ENCODE results near the gene PIAS1. TPM values are rescaled to one million over a fixed set of nuclear protein-coding genes. Genes with fewer than 3 reads are reported as not detected.

The PIAS1 gene
- total and polyA plus RNA-seq, 11 donors, result 6.2 to 37.8 (median 29.4) TPM

DNA sequence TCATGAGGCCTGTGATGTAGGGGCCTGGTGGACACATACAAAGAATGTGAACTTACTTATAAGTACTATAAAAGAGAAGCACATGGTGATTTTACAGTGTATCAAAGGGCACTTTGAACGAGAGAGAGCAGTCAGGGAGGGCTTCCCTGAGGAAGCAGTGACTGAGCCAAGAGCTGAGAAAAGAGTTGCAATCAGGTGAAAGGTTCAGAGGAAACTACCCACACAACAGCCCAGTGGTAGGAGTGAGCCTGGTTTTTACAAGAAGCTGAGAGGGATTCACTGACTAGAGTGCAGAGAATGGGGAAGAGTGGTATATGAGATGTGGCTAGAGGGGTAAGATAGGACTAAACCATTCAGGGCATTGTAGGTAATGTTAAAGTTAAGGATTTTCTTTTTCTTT lies 93.9 kb downstream of the PIAS1 start:
- Histone ChIP-seq H3K27me3 (no peaks in the 10 kb centered on the region), H3K27ac (no peak overlapping the region), H3K9me3 (no peaks in the 10 kb centered on the region), H3K4me3 (no peak overlapping the region), H3K36me3 (peaks cover 0 to 67% (median 29%) of the 10 kb centered on the region in 9 donors), H3K4me1 (no peaks in the 10 kb centered on the region)
- no peak for TF ChIP-seq POLR2A (IDR thresholded peaks at IDR 0.05)
- TF ChIP-seq, protein P1, sequence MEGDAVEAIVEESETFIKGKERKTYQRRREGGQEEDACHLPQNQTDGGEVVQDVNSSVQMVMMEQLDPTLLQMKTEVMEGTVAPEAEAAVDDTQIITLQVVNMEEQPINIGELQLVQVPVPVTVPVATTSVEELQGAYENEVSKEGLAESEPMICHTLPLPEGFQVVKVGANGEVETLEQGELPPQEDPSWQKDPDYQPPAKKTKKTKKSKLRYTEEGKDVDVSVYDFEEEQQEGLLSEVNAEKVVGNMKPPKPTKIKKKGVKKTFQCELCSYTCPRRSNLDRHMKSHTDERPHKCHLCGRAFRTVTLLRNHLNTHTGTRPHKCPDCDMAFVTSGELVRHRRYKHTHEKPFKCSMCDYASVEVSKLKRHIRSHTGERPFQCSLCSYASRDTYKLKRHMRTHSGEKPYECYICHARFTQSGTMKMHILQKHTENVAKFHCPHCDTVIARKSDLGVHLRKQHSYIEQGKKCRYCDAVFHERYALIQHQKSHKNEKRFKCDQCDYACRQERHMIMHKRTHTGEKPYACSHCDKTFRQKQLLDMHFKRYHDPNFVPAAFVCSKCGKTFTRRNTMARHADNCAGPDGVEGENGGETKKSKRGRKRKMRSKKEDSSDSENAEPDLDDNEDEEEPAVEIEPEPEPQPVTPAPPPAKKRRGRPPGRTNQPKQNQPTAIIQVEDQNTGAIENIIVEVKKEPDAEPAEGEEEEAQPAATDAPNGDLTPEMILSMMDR (IDR thresholded peaks at IDR 0.05), result no peak
- ATAC-seq (no peak), DNase-seq (no peak)
- WGBS, 4 donors, result 87 to 97% (median 93%) methylated on average over 1 of the region's 1 CpG
- intact Hi-C loops (cut with DNase I), result loop anchor here in 1 of 10 donors (10.0 kb wide), 1 partner anchor 53 kb away; no protein-coding TSS in a partner anchor

DNA sequence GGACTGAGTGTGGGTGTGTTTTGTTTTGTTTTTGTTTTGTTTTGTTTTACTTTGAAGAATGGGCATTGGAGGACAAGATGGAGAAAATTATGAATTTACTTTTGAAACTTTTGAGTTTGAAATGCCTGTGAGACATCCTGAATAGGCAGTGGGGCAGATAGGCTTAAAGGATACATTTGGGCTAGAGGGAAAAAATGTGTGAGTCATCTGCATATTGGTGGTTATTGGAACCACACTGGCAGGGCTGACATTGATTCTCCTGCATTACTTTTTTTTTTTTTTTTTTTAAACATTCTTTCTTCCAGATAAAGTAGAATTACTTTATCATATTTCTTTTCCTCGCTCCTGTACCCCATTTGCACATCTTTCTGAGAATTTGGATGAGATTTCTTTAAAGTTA lies 94.9 kb downstream of the PIAS1 start:
- H3K27me3 ChIP-seq, result no peaks in the 10 kb centered on the region
- no peak overlapping the region for H3K4me3 ChIP-seq
- H3K9me3 ChIP-seq, result no peaks in the 10 kb centered on the region
- DNase-seq (no peak), ATAC-seq (no peak)
- intact Hi-C loops (cut with DNase I), result loop anchor here in 1 of 10 donors (10.0 kb wide), 1 partner anchor 54 kb away; no protein-coding TSS in a partner anchor
- TF ChIP-seq, protein P1 (IDR thresholded peaks at IDR 0.05), result no peak
- no peak for TF ChIP-seq POLR2A (IDR thresholded peaks at IDR 0.05)
- 93 to 100% (median 97%) methylated on average over 1 of the region's 1 CpG for WGBS, 4 donors
- H3K36me3 ChIP-seq, result peaks cover 0 to 67% (median 36%) of the 10 kb centered on the region in 9 donors
- no peaks in the 10 kb centered on the region for H3K4me1 ChIP-seq
- H3K27ac ChIP-seq, result no peak overlapping the region

DNA sequence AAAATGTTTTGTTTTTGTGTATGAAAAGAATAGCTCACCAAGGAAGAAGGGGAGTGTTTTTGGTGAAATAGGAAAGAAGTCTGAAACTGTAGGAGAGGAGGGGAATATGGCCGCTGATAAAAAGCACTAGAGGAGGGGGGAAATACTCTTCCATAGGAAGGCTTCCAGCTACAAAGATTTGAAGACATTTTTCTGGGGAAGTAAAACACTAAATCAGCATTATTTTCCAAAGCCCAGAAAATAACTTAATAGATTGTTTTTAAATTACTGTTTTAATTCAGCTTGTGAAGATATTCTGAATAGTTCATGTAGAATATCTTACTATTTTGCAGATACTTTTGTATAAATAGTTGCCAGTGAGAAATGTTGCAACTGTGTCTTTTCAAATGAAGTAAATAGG lies 96.1 kb downstream of the PIAS1 start:
- no peak for ATAC-seq
- intact Hi-C loops (cut with DNase I), result loop anchor here in 5 of 10 donors (5.0 to 10.0 kb wide), 4 partner anchors 85 to 245 kb away; partner anchors contain the start of gene PIAS1 (in 4 of the 5)
- 75 to 88% (median 83%) methylated on average over 1 of the region's 1 CpG for WGBS, 4 donors
- no peak for DNase-seq
- Histone ChIP-seq H3K27me3 (no peaks in the 10 kb centered on the region), H3K27ac (no peak overlapping the region), H3K9me3 (no peaks in the 10 kb centered on the region), H3K4me3 (no peak overlapping the region), H3K36me3 (peaks cover 0 to 62% (median 41%) of the 10 kb centered on the region in 9 donors), H3K4me1 (peaks cover 0 to 7% (median 4%) of the 10 kb centered on the region in 12 donors)
- TF ChIP-seq, protein P1 (IDR thresholded peaks at IDR 0.05), result no peak
- TF ChIP-seq POLR2A (IDR thresholded peaks at IDR 0.05), result no peak

DNA sequence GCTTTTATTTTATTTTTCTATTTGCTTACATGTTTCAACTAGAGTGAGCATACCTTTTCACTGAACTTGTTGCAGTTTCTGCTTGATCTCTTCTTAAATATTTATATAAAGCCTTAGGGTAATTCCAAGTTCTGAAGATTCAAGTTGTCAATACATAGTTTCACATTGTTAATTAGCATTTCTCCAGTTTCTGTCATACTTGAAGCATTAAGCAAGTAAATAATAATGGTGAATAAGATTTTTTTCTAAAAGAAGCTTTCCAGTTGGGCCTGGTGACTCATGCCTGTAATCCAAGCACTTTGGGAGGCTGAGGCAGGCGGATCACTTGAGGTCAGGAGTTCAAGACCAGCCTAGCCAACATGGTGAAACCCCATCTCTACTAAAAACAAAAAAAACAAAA lies 97.2 kb downstream of the PIAS1 start:
- 92 to 100% (median 99%) methylated on average over 1 of the region's 1 CpG for WGBS, 4 donors
- Histone ChIP-seq H3K27me3 (no peaks in the 10 kb centered on the region), H3K27ac (no peak overlapping the region), H3K4me1 (peaks cover 0 to 10% (median 4%) of the 10 kb centered on the region in 12 donors), H3K4me3 (no peak overlapping the region), H3K36me3 (peaks cover 0 to 59% (median 42%) of the 10 kb centered on the region in 9 donors), H3K9me3 (no peaks in the 10 kb centered on the region)
- ATAC-seq (no peak), DNase-seq (no peak)
- TF ChIP-seq, protein P1 (IDR thresholded peaks at IDR 0.05), result no peak
- TF ChIP-seq POLR2A (IDR thresholded peaks at IDR 0.05), result no peak
- intact Hi-C loops (cut with DNase I), result loop anchor here in 5 of 10 donors (5.0 to 10.0 kb wide), 4 partner anchors 86 to 246 kb away; partner anchors contain the start of gene PIAS1 (in 4 of the 5)
